LNCaP clone FGC (cell line): ENCODE measurements around the gene GCDH.
"Not testable (repeated sequence)": the region's sequence is repeated elsewhere in the genome, so short reads cannot be mapped to it uniquely, and the experiment has no call there.

Experiments used
- DNase-seq: peaks from one replicate; pipeline ENCODE4 v3.0.0-alpha.2; 2011; ENCODE audit warnings: low read depth
- H3K4me3 ChIP-seq: 2 replicates; pipeline ENCODE4 v1.5.1; 2011; ENCODE audit warnings: mild to moderate bottlenecking, low read depth, low read length, control low read depth
- CTCF ChIP-seq: IDR thresholded peaks from 2 replicates; pipeline ENCODE4 v1.5.1; 2012; ENCODE audit warnings: mild to moderate bottlenecking; ENCODE audit not compliant: control insufficient read depth, insufficient read depth; ENCODE audit errors: extremely low read depth

GCDH gene

DNA sequence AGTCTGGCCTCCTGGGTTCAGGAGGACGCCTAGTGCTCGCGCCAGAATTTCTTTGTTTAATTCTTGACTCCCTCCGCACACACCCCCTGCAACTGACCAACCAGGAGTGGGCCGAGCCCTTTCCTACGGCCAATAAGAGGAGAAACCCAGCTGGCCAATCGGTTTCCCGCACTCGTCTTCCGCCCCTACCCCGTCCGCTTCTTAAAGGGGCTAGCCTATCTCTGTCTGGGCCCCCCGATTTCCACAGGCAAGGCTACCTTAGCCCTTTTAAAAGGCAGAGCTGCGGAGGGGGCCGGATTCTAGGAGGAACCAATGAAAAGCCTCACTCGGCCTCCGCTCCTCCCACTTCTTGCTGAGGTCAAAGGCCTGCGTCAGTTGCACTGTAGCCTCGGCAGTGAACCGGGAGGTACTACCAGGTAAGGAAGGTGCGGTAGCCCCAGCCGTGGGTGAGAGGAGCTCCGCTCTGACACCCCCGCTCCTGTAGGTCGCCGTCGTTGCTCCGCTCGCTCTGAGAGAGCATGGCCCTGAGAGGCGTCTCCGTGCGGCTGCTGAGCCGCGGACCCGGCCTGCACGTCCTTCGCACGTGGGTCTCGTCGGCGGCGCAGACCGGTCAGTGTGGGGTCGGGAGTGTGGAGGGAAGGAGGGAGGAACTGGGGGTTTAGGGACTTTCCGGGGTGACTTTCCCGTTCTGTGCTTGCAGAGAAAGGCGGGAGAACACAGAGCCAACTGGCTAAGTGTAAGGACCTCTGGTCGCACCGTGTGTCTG lies at the start of gene GCDH:
TSS of gene GCDH (plus strand) at position 374 of the 766 bp plus-strand sequence. CDS start at position 519, 145 bp downstream.
- no peak for TF ChIP-seq CTCF
- H3K4me3 ChIP-seq, result peak within 1 kb of the TSS; percentile 99
- peak; percentile 98 for DNase-seq

GRCh38 chr19:12842511-12842910 lies 48.4 kb upstream of the GCDH start:
- no peak for TF ChIP-seq CTCF
- H3K4me3 ChIP-seq, result no peak overlapping the region
- DNase-seq, result no peak

DNA sequence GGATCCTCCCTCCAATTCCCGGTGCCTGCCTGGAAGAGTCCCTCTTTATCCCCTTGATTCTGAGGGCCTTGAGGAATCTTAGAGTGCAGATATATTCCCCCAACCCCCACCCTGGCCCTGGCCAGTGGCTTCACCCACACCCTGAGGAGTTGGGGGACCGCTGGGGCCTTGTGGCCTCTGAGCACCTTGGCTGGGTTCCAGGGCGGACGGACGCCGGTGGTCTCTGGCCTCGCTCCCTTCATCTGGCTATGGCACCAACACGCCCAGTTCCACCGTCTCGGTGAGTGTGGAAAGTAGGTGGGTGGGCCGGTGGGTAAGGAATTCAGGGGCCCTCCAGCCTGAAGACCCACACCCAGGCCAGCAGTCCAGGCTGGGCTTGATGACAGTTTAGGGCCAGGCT lies 47.6 kb upstream of the GCDH start:
- TF ChIP-seq CTCF, result no peak
- no peak overlapping the region for H3K4me3 ChIP-seq
- no peak for DNase-seq

- no peak for DNase-seq
These were observed 46.8 kb upstream of the GCDH start for GRCh38 chr19:12843999-12844732.

DNA sequence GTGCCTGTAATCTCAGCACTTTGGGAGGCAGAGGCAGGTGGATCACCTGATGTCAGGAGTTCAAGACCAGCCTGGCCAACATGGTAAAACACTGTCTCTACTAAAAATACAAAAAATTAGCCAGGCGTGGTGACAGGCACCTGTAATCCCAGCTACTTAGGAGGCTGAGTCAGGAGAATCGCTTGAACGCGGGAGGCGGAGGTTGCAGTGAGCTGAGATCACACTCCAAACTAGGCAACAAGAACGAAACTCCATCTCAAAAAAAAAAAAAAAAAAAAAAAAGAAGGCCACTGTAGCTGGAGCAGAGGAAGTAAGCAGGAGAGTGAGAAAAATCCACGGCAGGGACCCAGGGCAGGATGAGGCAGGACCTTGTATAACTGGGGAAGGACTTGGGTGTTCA lies 44.3 kb upstream of the GCDH start:
- H3K4me3 ChIP-seq, DNase-seq: not testable (repeated sequence)

More at GRCh38 chr19:12843999-12844732, 46.8 kb upstream of the GCDH start:
- TF ChIP-seq CTCF, result no peak
- H3K4me3 ChIP-seq, result no peak overlapping the region

GRCh38 chr19:12847159-12848139 lies 43.5 kb upstream of the GCDH start:
- no peak for DNase-seq
- peak overlapping the region; percentile 1; the same call in 1 of the 2 replicates for H3K4me3 ChIP-seq
- TF ChIP-seq CTCF, result peak; percentile 100
